NCI-H774 (cell line): ENCODE data around the gene ATP13A4.
A peak's percentile ranks its signal among the peaks of the same experiment; 100 is the strongest.

Experiments
- DNase-seq: peaks from one replicate; lab custom pipeline; 2025; lab: John Stamatoyannopoulos, UW

The ATP13A4 gene

GRCh38 chr3:193554811-193555210, at the start of gene ATP13A4:
ATP13A4 (minus strand) TSS chr3:193554895; CDS start chr3:193554799, 96 bp downstream.
- peak; percentile 46 for DNase-seq

- DNase-seq: no peak
Measured at GRCh38 chr3:193599393-193599792, 44.7 kb upstream of the ATP13A4 start.

- DNase-seq: no peak
Measured at GRCh38 chr3:193598202-193598601, 43.5 kb upstream of the ATP13A4 start.

- DNase-seq: no peak
Measured at GRCh38 chr3:193595939-193596487, 41.3 kb upstream of the ATP13A4 start.

GRCh38 chr3:193594946-193595689, 40.4 kb upstream of the ATP13A4 start:
- DNase-seq: no peak

GRCh38 chr3:193593668-193594030, 39.0 kb upstream of the ATP13A4 start:
- peak; percentile 30 for DNase-seq

- DNase-seq: peak; percentile 100
Measured at GRCh38 chr3:193592841-193593667, 38.4 kb upstream of the ATP13A4 start, which contains the start of gene OPA1. OPA1 (plus strand) TSS chr3:193593208; CDS start chr3:193593378, 170 bp downstream.

- DNase-seq: no peak
Measured at GRCh38 chr3:193590088-193590856, 35.6 kb upstream of the ATP13A4 start.

- no peak for DNase-seq
Measured at GRCh38 chr3:193589616-193590015, 34.9 kb upstream of the ATP13A4 start.

- DNase-seq: no peak
Measured at GRCh38 chr3:193589129-193589528, 34.4 kb upstream of the ATP13A4 start.

- no peak for DNase-seq
Measured at GRCh38 chr3:193586526-193586925, 31.8 kb upstream of the ATP13A4 start.

GRCh38 chr3:193585530-193585929, 30.8 kb upstream of the ATP13A4 start:
- peak; percentile 57 for DNase-seq

- DNase-seq: no peak
Measured at GRCh38 chr3:193574488-193575070, 19.9 kb upstream of the ATP13A4 start.

GRCh38 chr3:193573403-193574191, 18.9 kb upstream of the ATP13A4 start:
- DNase-seq: no peak

- peak; percentile 90 for DNase-seq
Measured at GRCh38 chr3:193572426-193572908, 17.8 kb upstream of the ATP13A4 start.

- DNase-seq: no peak
Measured at GRCh38 chr3:193569119-193569518, 14.4 kb upstream of the ATP13A4 start.

- no peak for DNase-seq
Measured at GRCh38 chr3:193564012-193564411, 9.3 kb upstream of the ATP13A4 start.

- DNase-seq: no peak
Measured at GRCh38 chr3:193563426-193563825, 8.7 kb upstream of the ATP13A4 start.

GRCh38 chr3:193560870-193561269, 6.2 kb upstream of the ATP13A4 start:
- DNase-seq: peak; percentile 43

- DNase-seq: no peak
Measured at GRCh38 chr3:193560091-193560490, 5.4 kb upstream of the ATP13A4 start.

GRCh38 chr3:193559100-193559499, 4.4 kb upstream of the ATP13A4 start:
- no peak for DNase-seq
